SU-DHL-6 (cell line): ENCODE data around the gene TMEM229B.

ENCODE experiments used
- H2AFZ ChIP-seq: fragments of 200-600 bp; sonication (generic); 2 replicates; pipeline ENCODE4 v1.6.1; 2014; ENCODE audit warnings: low read depth, mild to moderate bottlenecking, moderate library complexity, mixed read lengths, antibody characterized with exemption, low read length; ENCODE audit not compliant: severe bottlenecking
- H3F3A ChIP-seq: fragments of 200-600 bp; shearing (Covaris generic); 2 replicates; pipeline ENCODE4 v1.6.0; 2016; ENCODE audit warnings: antibody characterized with exemption, mild to moderate bottlenecking; ENCODE audit not compliant: insufficient read depth
- H3K27ac ChIP-seq: fragments of 200-600 bp; sonication (generic); 2 replicates; pipeline ENCODE4 v1.5.1; 2016; ENCODE audit warnings: low read depth, mild to moderate bottlenecking, low read length, moderate library complexity, mixed read lengths
- H3K27me3 ChIP-seq: fragments of 200-600 bp; sonication (generic), shearing (Covaris generic); 2 replicates; pipeline ENCODE4 v1.6.0; 2014; ENCODE audit warnings: mild to moderate bottlenecking, low read length
- H3K36me3 ChIP-seq: fragments of 200-600 bp; sonication (generic); 2 replicates; pipeline ENCODE4 v1.6.1; 2014; ENCODE audit warnings: mild to moderate bottlenecking, low read length, mixed read lengths
- H3K4me2 ChIP-seq: fragments of 300-600, 200-600 bp; shearing (Covaris generic), sonication (generic); 2 replicates; pipeline ENCODE4 v1.6.0; 2014; ENCODE audit warnings: low read length, low read depth, mild to moderate bottlenecking; ENCODE audit not compliant: poor library complexity, severe bottlenecking
- H3K4me3 ChIP-seq: fragments of 200-600 bp; sonication (generic); 2 replicates; pipeline ENCODE4 v1.5.1; 2014; ENCODE audit warnings: antibody characterized with exemption, low read length, mild to moderate bottlenecking, mixed read lengths; ENCODE audit not compliant: insufficient read depth, poor library complexity, severe bottlenecking
- H3K79me2 ChIP-seq: fragments of 200-600 bp; sonication (generic); 2 replicates; pipeline ENCODE4 v1.6.1; 2014; ENCODE audit warnings: mild to moderate bottlenecking, low read length, moderate library complexity; ENCODE audit not compliant: insufficient read depth
- H3K9ac ChIP-seq: fragments of 200-600 bp; sonication (generic); 2 replicates; pipeline ENCODE4 v1.7.0; 2014; ENCODE audit warnings: mild to moderate bottlenecking, low read length
- H3K9me2 ChIP-seq: fragments of 200-600 bp; sonication (generic); replicated peaks from 2 replicates; pipeline ENCODE4 v1.6.1; 2014; ENCODE audit warnings: low read length; ENCODE audit not compliant: insufficient read depth
- H3K9me3 ChIP-seq: fragments of 200-600 bp; sonication (generic); 2 replicates; pipeline ENCODE4 v1.6.1; 2014; ENCODE audit warnings: low read length, mixed read lengths; ENCODE audit not compliant: insufficient read depth
- H4K20me1 ChIP-seq: fragments of 200-600 bp; sonication (generic); 2 replicates; pipeline ENCODE4 v1.6.1; 2014; ENCODE audit warnings: low read depth, mild to moderate bottlenecking, antibody characterized with exemption, low read length, moderate library complexity, mixed read lengths
- EZH2phosphoT487 ChIP-seq: fragments of 200-600 bp; sonication (generic), shearing (Covaris generic); conservative IDR thresholded peaks from 2 replicates; pipeline ENCODE4 v1.6.1; 2018; ENCODE audit warnings: mild to moderate bottlenecking, antibody characterized with exemption, low read length, moderate library complexity, mixed read lengths
- TF ChIP-seq, protein P1 (sequence below): fragments of 200-600 bp; sonication (generic); IDR thresholded peaks from one replicate; pipeline ENCODE4 v1.5.1; 2017; ENCODE audit warnings: antibody characterized with exemption, mild to moderate bottlenecking, low read length, moderate library complexity; ENCODE audit not compliant: insufficient read depth, poor library complexity, severe bottlenecking

The TMEM229B gene

DNA sequence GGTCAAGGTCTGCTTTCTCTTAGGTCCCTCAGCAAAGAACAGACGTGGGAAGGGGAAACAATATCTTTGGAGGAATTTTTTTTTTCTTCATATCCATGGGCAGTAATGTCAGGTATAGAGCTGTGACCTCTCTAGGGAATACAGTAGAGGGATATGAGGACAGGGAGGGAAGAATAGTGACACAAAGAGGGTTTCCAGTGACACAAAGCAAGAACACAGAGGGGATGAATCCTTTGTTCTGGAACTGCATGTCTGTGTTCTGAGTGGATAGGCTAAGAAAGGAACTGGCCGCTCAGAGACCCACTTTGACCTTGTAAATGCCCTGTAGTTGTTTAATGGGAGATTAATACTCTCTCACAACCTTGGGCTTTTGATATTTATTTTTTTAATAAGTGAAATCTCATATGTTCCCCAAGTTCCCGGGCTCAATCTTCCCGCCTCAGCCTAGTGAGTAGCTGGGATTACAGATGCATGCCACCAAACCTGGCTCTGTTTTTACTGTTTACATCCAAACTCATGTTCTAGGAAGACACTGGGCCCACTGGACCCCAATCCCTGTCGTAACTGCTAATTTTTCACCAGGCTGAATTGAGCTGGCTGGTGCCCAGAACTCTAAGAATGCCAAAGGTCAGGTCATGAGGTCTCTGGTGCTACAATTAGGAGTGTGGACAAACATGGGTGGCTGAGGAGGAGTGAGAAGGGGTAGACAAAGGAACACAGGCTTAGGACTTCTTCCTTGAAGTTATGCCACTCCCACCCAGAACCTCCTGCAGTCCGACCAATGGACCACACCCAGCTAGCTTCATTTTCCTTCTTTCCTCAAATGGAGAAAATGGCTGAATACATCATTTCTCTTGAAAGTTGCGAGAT, 35.5 kb upstream of the TMEM229B start:
- Histone ChIP-seq H3K4me2 (no peak overlapping the region), H3K27ac (no peak overlapping the region), H3K9ac (no peak overlapping the region), H4K20me1 (no peaks in the 10 kb centered on the region), H3K9me2 (no peaks in the 10 kb centered on the region), H2AFZ (no peak overlapping the region), H3K4me3 (no peak overlapping the region), H3K36me3 (no peaks in the 10 kb centered on the region), H3F3A (no peaks in the 10 kb centered on the region), H3K27me3 (no peaks in the 10 kb centered on the region), H3K79me2 (no peaks in the 10 kb centered on the region), H3K9me3 (no peaks in the 10 kb centered on the region)
- no peak for TF ChIP-seq EZH2phosphoT487
- TF ChIP-seq, protein P1, sequence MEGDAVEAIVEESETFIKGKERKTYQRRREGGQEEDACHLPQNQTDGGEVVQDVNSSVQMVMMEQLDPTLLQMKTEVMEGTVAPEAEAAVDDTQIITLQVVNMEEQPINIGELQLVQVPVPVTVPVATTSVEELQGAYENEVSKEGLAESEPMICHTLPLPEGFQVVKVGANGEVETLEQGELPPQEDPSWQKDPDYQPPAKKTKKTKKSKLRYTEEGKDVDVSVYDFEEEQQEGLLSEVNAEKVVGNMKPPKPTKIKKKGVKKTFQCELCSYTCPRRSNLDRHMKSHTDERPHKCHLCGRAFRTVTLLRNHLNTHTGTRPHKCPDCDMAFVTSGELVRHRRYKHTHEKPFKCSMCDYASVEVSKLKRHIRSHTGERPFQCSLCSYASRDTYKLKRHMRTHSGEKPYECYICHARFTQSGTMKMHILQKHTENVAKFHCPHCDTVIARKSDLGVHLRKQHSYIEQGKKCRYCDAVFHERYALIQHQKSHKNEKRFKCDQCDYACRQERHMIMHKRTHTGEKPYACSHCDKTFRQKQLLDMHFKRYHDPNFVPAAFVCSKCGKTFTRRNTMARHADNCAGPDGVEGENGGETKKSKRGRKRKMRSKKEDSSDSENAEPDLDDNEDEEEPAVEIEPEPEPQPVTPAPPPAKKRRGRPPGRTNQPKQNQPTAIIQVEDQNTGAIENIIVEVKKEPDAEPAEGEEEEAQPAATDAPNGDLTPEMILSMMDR = no peak

- Histone ChIP-seq H3K27me3 (no peaks in the 10 kb centered on the region), H3K79me2 (no peaks in the 10 kb centered on the region)
These were observed 33.7 kb upstream of the TMEM229B start for GRCh38 chr14:67522270-67522669.

DNA sequence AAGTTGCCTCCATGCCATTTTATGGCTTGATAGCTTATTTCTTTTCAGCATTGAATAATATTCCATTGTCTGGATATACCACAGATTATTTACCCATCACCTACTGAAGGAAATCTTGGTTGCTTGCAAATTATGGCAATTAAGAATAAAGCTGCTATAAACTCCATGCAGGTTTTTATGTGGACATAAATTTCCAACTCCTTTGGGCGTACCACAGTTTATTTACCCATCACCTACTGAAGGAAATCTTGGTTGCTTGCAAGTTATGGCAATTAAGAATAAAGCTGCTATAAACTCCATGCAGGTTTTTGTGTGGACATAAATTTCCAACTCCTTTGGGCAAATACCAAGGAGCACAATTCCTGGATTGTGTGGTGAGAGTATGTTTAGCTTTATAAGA, 32.0 kb upstream of the TMEM229B start:
- Histone ChIP-seq H3K79me2 (no peaks in the 10 kb centered on the region), H4K20me1 (no peaks in the 10 kb centered on the region), H3F3A (no peaks in the 10 kb centered on the region), H3K27me3 (no peaks in the 10 kb centered on the region), H2AFZ (no peak overlapping the region), H3K9ac (no peak overlapping the region), H3K4me2 (no peak overlapping the region), H3K27ac (no peak overlapping the region), H3K9me3 (no peaks in the 10 kb centered on the region), H3K9me2 (no peaks in the 10 kb centered on the region), H3K36me3 (no peaks in the 10 kb centered on the region), H3K4me3 (no peak overlapping the region)
- TF ChIP-seq, protein P1 = no peak
- no peak for TF ChIP-seq EZH2phosphoT487

More at GRCh38 chr14:67522270-67522669, 33.7 kb upstream of the TMEM229B start:
- Histone ChIP-seq H3F3A (no peaks in the 10 kb centered on the region), H3K9me2 (no peaks in the 10 kb centered on the region), H2AFZ (no peak overlapping the region), H3K9ac (no peak overlapping the region), H3K4me2 (no peak overlapping the region), H3K36me3 (no peaks in the 10 kb centered on the region), H4K20me1 (no peaks in the 10 kb centered on the region), H3K27ac (no peak overlapping the region), H3K4me3 (no peak overlapping the region), H3K9me3 (no peaks in the 10 kb centered on the region)
- TF ChIP-seq, protein P1 = no peak
- TF ChIP-seq EZH2phosphoT487 = no peak
